GM18909 (cell line): ENCODE data around the gene CNTN1.
"Not testable (repeated sequence)": the region's sequence is repeated elsewhere in the genome, so short reads cannot be mapped to it uniquely, and the experiment has no call there.

Experiments used
- ATAC-seq: cut with Tn5 transposase; IDR thresholded peaks from one replicate; pipeline ENCODE4 v1.9.1; 2021; ENCODE audit warnings: mild to moderate bottlenecking; ENCODE audit not compliant: unreplicated experiment, poor library complexity

Gene CNTN1

GRCh38 chr12:41081241-41081640 is 389.0 kb downstream of the CNTN1 start:
- not testable (repeated sequence) for ATAC-seq

- no peak for ATAC-seq
These were observed 397.2 kb downstream of the CNTN1 start for GRCh38 chr12:41089438-41089837.

GRCh38 chr12:41092115-41092514 is 399.9 kb downstream of the CNTN1 start:
- no peak for ATAC-seq

DNA sequence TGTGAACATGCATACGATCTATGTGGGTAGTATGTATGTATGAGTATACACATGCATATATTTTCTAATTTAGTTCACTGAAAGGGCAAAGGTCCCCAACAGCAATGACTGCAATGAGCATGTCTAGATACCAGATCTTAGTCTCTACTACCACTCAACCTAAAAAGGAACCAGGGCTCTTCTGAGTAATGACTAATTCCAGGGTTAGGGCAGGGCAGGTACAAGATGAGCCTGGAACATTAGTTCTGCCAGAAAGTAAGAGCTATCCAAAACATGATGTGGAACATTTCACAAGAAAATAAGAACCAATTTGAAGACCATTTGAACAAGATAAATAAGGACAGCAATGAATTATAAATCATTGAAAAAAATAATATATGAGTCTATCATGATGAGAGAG is 404.6 kb downstream of the CNTN1 start:
- ATAC-seq, result no peak

GRCh38 chr12:41100572-41100971 is 408.3 kb downstream of the CNTN1 start:
- no peak for ATAC-seq

DNA sequence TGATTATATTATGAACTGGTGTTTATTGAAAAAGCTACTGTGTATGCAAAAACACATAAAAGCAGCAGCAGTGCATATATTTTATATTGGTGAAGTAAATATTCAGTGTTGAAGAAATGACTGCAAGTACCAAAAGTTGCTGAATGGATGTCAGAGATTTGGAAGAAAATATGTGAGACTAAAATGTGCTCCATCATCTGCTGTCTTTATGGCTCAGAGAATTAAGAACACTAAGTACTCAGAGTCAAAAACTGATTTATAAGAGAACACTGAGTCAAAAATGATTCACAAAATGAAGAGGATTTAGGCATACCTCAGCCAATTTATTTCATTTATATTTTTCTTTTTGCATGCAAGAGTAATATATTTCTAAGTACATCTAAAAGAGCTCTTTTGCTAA is 409.6 kb downstream of the CNTN1 start:
- no peak for ATAC-seq

GRCh38 chr12:41103614-41104013 is 411.4 kb downstream of the CNTN1 start:
- no peak for ATAC-seq

- no peak for ATAC-seq
These were observed 414.1 kb downstream of the CNTN1 start for GRCh38 chr12:41106315-41106714.

GRCh38 chr12:41108032-41108431 is 415.8 kb downstream of the CNTN1 start:
- no peak for ATAC-seq

DNA sequence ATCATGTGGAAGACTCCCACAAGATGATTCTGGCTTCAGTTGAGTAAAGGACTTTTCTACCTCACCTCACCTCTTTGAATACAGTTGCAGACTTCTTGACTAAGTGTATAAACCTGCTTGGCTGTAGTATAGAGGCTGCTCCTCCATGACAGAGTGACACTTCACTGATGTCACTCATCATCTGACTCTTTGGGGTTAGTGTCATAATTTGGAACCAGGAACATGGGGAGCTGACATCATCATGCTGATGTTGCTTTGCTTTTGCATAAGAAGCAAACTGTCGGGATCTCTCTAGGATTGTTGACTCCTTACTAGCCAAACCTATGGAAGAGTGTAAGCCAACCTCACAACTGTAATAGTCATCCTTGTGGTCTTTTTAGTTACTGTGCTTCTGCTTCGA is 420.7 kb downstream of the CNTN1 start:
- no peak for ATAC-seq

GRCh38 chr12:41120211-41120610 is 428.0 kb downstream of the CNTN1 start:
- no peak for ATAC-seq

- ATAC-seq, result no peak
These were observed 429.1 kb downstream of the CNTN1 start for GRCh38 chr12:41121374-41121773.
